HepG2 (cell line): Measurements from ENCODE around the gene LIMD2. TPM values are rescaled to one million over a fixed set of nuclear protein-coding genes. Genes with fewer than 3 reads are reported as not detected.

Source experiments
- ATAC-seq: fragments of 200-7000 bp; cut with Tn5 transposase; 3 replicates; pipeline ENCODE4 v1.9.1; 2020; ENCODE audit warnings: mild to moderate bottlenecking, moderate library complexity
- BruUV-seq: library from RNA; stranded (reverse); fragments of 400-500 nt; replicated peaks from 2 replicates; lab custom pipeline; 2021; lab: Mats Ljungman, UMichigan
- CTCF ChIA-PET: fragments of 300-600 bp; formaldehyde crosslinking; extraction: SDS; loops from one replicate; lab custom pipeline; 2021; ENCODE audit warnings: low total read pairs, inconsistent platforms, low intra/inter-chr PET ratio; lab: Yijun Ruan, JAX
- POLR2A ChIA-PET: fragments of 350-600 bp; sonication (Branson Sonifier 250); formaldehyde crosslinking; loops from one replicate; lab custom pipeline; 2020; ENCODE audit warnings: antibody characterized with exemption, inconsistent platforms; lab: Yijun Ruan, JAX
- DNase-seq: peaks from one replicate; pipeline ENCODE4 v3.0.0-alpha.2; 2015; ENCODE audit warnings: low spot score
- FAIRE-seq: peaks from 3 replicates; lab custom pipeline; 2011; peaks lifted over from hg19 to GRCh38; lab: Jason Lieb, UNC
- H2AFZ ChIP-seq: one replicate; pipeline ENCODE4 v1.6.1; 2011; ENCODE audit warnings: low read length, inconsistent platforms
- H3K27ac ChIP-seq: fragments of 300-600 bp; 3 replicates; pipeline ENCODE4 v1.8.0; 2011; ENCODE audit warnings: mixed run types, mild to moderate bottlenecking, mixed read lengths, low read length, inconsistent platforms; ENCODE audit not compliant: insufficient read depth; ENCODE audit errors: extremely low read length
- H3K27me3 ChIP-seq, 2 experiments: fragments of 200-600 bp in 1 of 2; 2 replicates in 1 of 2; 3 replicates in 1 of 2; pipeline versions ENCODE4 v1.6.0 to v1.8.0; 2011; ENCODE audit warnings: low read length in 2 of 2, mild to moderate bottlenecking in 2 of 2, moderate library complexity in 2 of 2, inconsistent platforms in 1 of 2; ENCODE audit not compliant: insufficient read depth in 2 of 2, control insufficient read depth in 1 of 2
- H3K36me3 ChIP-seq, 2 experiments: fragments of 200-600 bp in 1 of 2; replicated peaks in 1 of 2; 2 replicates in 1 of 2; 3 replicates in 1 of 2; pipeline versions ENCODE4 v1.5.1 to v1.8.0; 2011; ENCODE audit warnings: low read length in 2 of 2, inconsistent platforms in 1 of 2; ENCODE audit not compliant: insufficient read depth in 2 of 2, control insufficient read depth in 1 of 2
- H3K4me1 ChIP-seq: 2 replicates; pipeline ENCODE4 v1.5.1; 2012; ENCODE audit warnings: low read length, inconsistent platforms; ENCODE audit not compliant: insufficient read depth
- H3K4me2 ChIP-seq: 2 replicates; pipeline ENCODE4 v1.6.0; 2011; ENCODE audit warnings: low read depth, low read length, inconsistent platforms
- H3K4me3 ChIP-seq, 3 experiments: fragments of 200-600 bp in 1 of 3; sonication (generic), shearing (Covaris generic) in 1 of 3; replicated peaks in 1 of 3; 2 replicates each; pipeline ENCODE4 v1.5.1; 2011 to 2016; ENCODE audit warnings: low read length in 3 of 3, inconsistent platforms in 2 of 3, low read depth in 2 of 3, mild to moderate bottlenecking in 2 of 3, control low read depth in 1 of 3, mixed read lengths in 1 of 3; ENCODE audit not compliant: insufficient read depth in 1 of 3
- H3K79me2 ChIP-seq: one replicate; pipeline ENCODE4 v1.6.1; 2011; ENCODE audit warnings: low read length, inconsistent platforms; ENCODE audit not compliant: insufficient read depth
- H3K9ac ChIP-seq: 2 replicates; pipeline ENCODE4 v1.6.0; 2011; ENCODE audit warnings: mild to moderate bottlenecking, low read depth, low read length, inconsistent platforms; ENCODE audit not compliant: insufficient read depth
- H3K9me3 ChIP-seq: 2 replicates; pipeline ENCODE4 v1.5.1; 2012; ENCODE audit warnings: mild to moderate bottlenecking, low read length
- H4K20me1 ChIP-seq: 2 replicates; pipeline ENCODE4 v1.6.0; 2011; ENCODE audit warnings: inconsistent platforms, mild to moderate bottlenecking, low read length, moderate library complexity; ENCODE audit not compliant: insufficient read depth
- ADNP ChIP-seq: sonication (generic); formaldehyde crosslinking; IDR thresholded peaks from 2 replicates; pipeline ENCODE4 v1.4.0; 2020; ENCODE audit warnings: missing genetic modification reagents
- ARID5B ChIP-seq: IDR thresholded peaks from 2 replicates; pipeline ENCODE4 v1.4.0; 2020; ENCODE audit warnings: mild to moderate bottlenecking, missing genetic modification reagents
- CTCF ChIP-seq: sonication (generic); formaldehyde crosslinking; IDR thresholded peaks from 2 replicates; pipeline ENCODE4 v1.5.0; 2020; ENCODE audit warnings: mild to moderate bottlenecking, missing genetic modification reagents, moderate library complexity
- MED1 ChIP-seq: sonication (generic); formaldehyde crosslinking; IDR thresholded peaks from 2 replicates; pipeline ENCODE4 v1.4.0; 2020; ENCODE audit warnings: missing genetic modification reagents
- NR2C2 ChIP-seq: sonication (generic); formaldehyde crosslinking; IDR thresholded peaks from 2 replicates; pipeline ENCODE4 v1.4.0; 2020; ENCODE audit warnings: missing genetic modification reagents, mild to moderate bottlenecking, moderate library complexity, borderline replicate concordance
- REPIN1 ChIP-seq: sonication (generic); formaldehyde crosslinking; IDR thresholded peaks from 2 replicates; pipeline ENCODE4 v1.8.0; 2022; ENCODE audit warnings: missing genetic modification reagents, low read depth, mild to moderate bottlenecking, borderline replicate concordance
- SOX5 ChIP-seq: IDR thresholded peaks from 2 replicates; pipeline ENCODE4 v1.6.1; 2016; ENCODE audit warnings: borderline replicate concordance
- TEAD3 ChIP-seq: optimal IDR thresholded peaks from 2 replicates; pipeline ENCODE3; 2016; ENCODE audit warnings: borderline replicate concordance
- TFAP4 ChIP-seq: sonication (generic); IDR thresholded peaks from 2 replicates; pipeline ENCODE4 v1.6.1; 2016; ENCODE audit warnings: low read depth, borderline replicate concordance
- ZC3H13 ChIP-seq: sonication (generic); formaldehyde crosslinking; IDR thresholded peaks from 2 replicates; pipeline ENCODE4 v1.8.1; 2023; ENCODE audit warnings: mild to moderate bottlenecking, missing genetic modification reagents, moderate library complexity
- ZNF468 ChIP-seq: sonication (generic); formaldehyde crosslinking; IDR thresholded peaks from 2 replicates; pipeline ENCODE4 v1.8.0; 2022; ENCODE audit warnings: mild to moderate bottlenecking, moderate library complexity, missing genetic modification reagents
- ZNF512 ChIP-seq: sonication (generic); formaldehyde crosslinking; IDR thresholded peaks from 2 replicates; pipeline ENCODE4 v1.4.0; 2020; ENCODE audit warnings: mild to moderate bottlenecking, missing genetic modification reagents
- whole genome bisulfite sequencing: methylation state at CpG from one replicate; pipeline ENCODE4 v1.1.6; 2017; ENCODE audit warnings: low lambda C conversion rate; 5-methylcytosine and 5-hydroxymethylcytosine counted together
- in situ Hi-C: cut with HindIII; loops from 2 replicates; pipeline ENCODE4 v1.10.0; 2017; ENCODE audit warnings: low pct_unique_long_range_greater_than_20kb; ENCODE audit not compliant: extremely low pct_ligation_motif_present
- intact Hi-C: fragments of 100-400 bp; cut with micrococcal nuclease; formaldehyde crosslinking; loops from one replicate; pipeline ENCODE4 v1.10.0; 2022; ENCODE audit not compliant: unreplicated experiment
- polyA plus RNA-seq, 8 experiments: library from polyadenylated mRNA; depleted of rRNA in 3 of 8; stranded (reverse) in 7 of 8; unstranded in 1 of 8; fragments of >200 nt; fragmentation: Illumina TruSeq in 4 of 8; extraction: Trizol in 4 of 8; gene quantifications; 2 replicates each; pipeline versions ENCODE4 v1.2.1 to v1.2.3, GENCODE V29; 2011 to 2016; ENCODE audit warnings: low read depth in 4 of 8, missing spikeins in 1 of 8, mixed read lengths in 1 of 8; ENCODE audit not compliant: insufficient read depth in 1 of 8
- total RNA-seq, 5 experiments: library from RNA; depleted of rRNA; stranded (reverse); fragments of >200 nt; fragmentation: Illumina TruSeq; extraction: Trizol; gene quantifications; 2 replicates each; pipeline ENCODE4 v1.2.3, GENCODE V29; 2016; ENCODE audit warnings: low read depth in 1 of 5

LIMD2 gene
- total and polyA plus RNA-seq, 2 of the 13 experiments (the other 11 are each of a cell fraction or from before 2014, with no cell fraction given), result 9.0 to 20.8 TPM

- TF ChIP-seq ADNP (CRISPR knock-in tag) (no peak), MED1 (CRISPR knock-in tag) (no peak)
- TF ChIP-seq, all 625 proteins: peak for 0
These were observed 4.9 kb upstream of the LIMD2 start (continued) for GRCh38 chr17:63704836-63705235.

- ChIA-PET CTCF (no interaction called here), POLR2A (no interaction called here)
- DNase-seq (no peak), ATAC-seq (no peak), FAIRE-seq (no peak)
- H3K36me3 ChIP-seq, result peaks cover 5 to 10% of the 10 kb centered on the region in 2 experiments; a peak in 4 of 5 replicates
- H3K4me2 ChIP-seq, result no peak overlapping the region
- H3K4me3 ChIP-seq, result no peak overlapping the region
- in situ Hi-C loops (no loop called here), intact Hi-C loops (no loop called here)
- no peak overlapping the region for H3K9ac ChIP-seq
- no TSS peak for BruUV-seq
- no peak overlapping the region for H2AFZ ChIP-seq
- H3K79me2 ChIP-seq, result no peaks in the 10 kb centered on the region
- no peaks in the 10 kb centered on the region for H3K9me3 ChIP-seq
- H3K4me1 ChIP-seq, result peaks cover under 1% of the 10 kb centered on the region; the same call in 1 of the 2 replicates
- no peak for TF ChIP-seq ZC3H13 (CRISPR knock-in tag)
- no peak for TF ChIP-seq ZNF512 (CRISPR knock-in tag)
- no peak for TF ChIP-seq TEAD3 (CRISPR knock-in tag)
- TF ChIP-seq TFAP4, result no peak
- TF ChIP-seq NR2C2, result no peak
- TF ChIP-seq CTCF (CRISPR knock-in tag), result no peak
- TF ChIP-seq ARID5B, result no peak
- no peak for TF ChIP-seq REPIN1
- no peak for TF ChIP-seq SOX5 (CRISPR knock-in tag)
- no peak for TF ChIP-seq ZNF468 (CRISPR knock-in tag)
- H3K27ac ChIP-seq, result no peak overlapping the region
- 97% methylated on average over 11 of the region's 11 CpGs for WGBS
- no peaks in the 10 kb centered on the region for H3K27me3 ChIP-seq
- no peaks in the 10 kb centered on the region for H4K20me1 ChIP-seq
These were observed 4.3 kb upstream of the LIMD2 start for GRCh38 chr17:63704259-63704576.
